ENCODE measurements around the gene HAO2. TPM values are rescaled to one million over a fixed set of nuclear protein-coding genes. Genes with fewer than 3 reads are reported as not detected.
A peak's percentile ranks its signal among the peaks of the same experiment; 100 is the strongest.
"Not testable (repeated sequence)": the region's sequence is repeated elsewhere in the genome, so short reads cannot be mapped to it uniquely, and the experiment has no call there.

The HAO2 gene
- total and polyA plus RNA-seq, 12 donors, result 0.17 to 4.8 (median 0.86) TPM; not detected in 4

DNA sequence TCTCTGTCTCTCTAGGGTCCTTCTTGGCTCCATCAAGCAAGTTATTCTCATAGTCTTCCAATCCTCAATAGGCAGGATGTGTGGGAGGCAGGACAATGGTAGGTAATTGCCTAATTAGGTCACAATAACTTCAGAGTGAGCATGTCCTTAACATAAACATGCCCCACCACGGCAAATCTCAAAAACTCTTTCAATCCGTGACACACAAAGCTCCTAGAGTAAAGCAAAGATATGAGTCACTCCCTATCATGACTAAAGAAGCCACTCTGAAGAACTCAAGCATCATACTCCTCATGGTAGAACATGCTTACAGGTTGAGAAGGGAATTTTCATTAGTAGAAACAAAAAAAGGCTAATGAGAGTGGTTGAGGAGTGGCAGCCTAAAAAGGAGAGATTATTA lies 4.9 kb downstream of the HAO2 start:
- Histone ChIP-seq H3K4me1 (replicated peaks in 1 of 2) (peaks cover 19 to 20% of the 10 kb centered on the region in 2 donors), H3K36me3 (replicated peaks in 1 of 2) (no peaks in the 10 kb centered on the region), H3K27ac (peak overlapping the region in 4 of 5 donors; percentile 34 to 72 (median 64)), H3K9me3 (replicated peaks in 1 of 3) (no peaks in the 10 kb centered on the region), H3K27me3 (no peaks in the 10 kb centered on the region), H3K4me3 (peak overlapping the region in 1 of 4 donors; percentile 22)
- 26 to 43% (median 35%) methylated on average over 2 of the region's 2 CpGs for WGBS, 4 donors
- TF ChIP-seq POLR2A (IDR thresholded peaks at IDR 0.05), result no peak
- TF ChIP-seq, protein P1, sequence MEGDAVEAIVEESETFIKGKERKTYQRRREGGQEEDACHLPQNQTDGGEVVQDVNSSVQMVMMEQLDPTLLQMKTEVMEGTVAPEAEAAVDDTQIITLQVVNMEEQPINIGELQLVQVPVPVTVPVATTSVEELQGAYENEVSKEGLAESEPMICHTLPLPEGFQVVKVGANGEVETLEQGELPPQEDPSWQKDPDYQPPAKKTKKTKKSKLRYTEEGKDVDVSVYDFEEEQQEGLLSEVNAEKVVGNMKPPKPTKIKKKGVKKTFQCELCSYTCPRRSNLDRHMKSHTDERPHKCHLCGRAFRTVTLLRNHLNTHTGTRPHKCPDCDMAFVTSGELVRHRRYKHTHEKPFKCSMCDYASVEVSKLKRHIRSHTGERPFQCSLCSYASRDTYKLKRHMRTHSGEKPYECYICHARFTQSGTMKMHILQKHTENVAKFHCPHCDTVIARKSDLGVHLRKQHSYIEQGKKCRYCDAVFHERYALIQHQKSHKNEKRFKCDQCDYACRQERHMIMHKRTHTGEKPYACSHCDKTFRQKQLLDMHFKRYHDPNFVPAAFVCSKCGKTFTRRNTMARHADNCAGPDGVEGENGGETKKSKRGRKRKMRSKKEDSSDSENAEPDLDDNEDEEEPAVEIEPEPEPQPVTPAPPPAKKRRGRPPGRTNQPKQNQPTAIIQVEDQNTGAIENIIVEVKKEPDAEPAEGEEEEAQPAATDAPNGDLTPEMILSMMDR (IDR thresholded peaks at IDR 0.05), result no peak
- intact Hi-C loops (cut with DNase I), result no loop called here
- no peak for DNase-seq

DNA sequence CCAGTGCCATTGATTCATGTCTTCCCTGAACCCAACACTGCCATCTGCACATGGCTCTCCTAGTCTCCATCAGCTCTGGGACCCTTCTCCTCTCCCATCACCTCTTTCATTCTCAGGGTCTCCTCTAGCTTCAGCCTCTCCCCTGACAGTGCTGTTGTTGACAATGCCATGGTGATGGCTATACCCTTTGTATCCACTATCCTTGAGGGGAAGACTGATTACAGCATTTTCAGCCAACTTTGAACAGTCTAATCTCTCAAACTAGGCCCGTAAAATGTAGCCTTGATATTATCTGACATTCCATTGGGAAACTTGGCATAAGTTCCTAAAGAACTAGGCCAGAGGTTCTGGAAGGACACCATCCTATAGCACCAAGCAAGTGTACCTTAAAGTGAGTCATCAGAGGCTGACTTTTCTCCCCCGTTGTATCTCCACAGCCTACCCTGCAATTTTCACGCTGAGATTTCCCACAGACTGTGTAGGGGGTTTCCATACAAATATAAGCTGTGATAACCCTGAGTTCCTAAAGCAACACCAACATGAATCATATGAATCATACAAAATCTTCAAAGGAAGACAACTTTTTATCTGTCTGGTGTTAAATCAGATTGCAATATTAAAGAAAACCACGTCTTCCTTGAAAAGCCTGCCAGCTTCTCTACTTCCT lies 5.8 kb downstream of the HAO2 start:
- H3K9me3 ChIP-seq (replicated peaks in 1 of 3), result no peaks in the 10 kb centered on the region
- intact Hi-C loops (cut with DNase I), result no loop called here
- no peaks in the 10 kb centered on the region for H3K36me3 ChIP-seq (replicated peaks in 1 of 2)
- WGBS, 4 donors, result 14 to 24% (median 21%) methylated on average over 4 of the region's 4 CpGs
- H3K27me3 ChIP-seq, result no peaks in the 10 kb centered on the region
- H3K27ac ChIP-seq, result peak overlapping the region in 4 of 5 donors; percentile 34 to 72 (median 64)
- no peak overlapping the region for H3K4me3 ChIP-seq
- H3K4me1 ChIP-seq (replicated peaks in 1 of 2), result peaks cover 19 to 20% of the 10 kb centered on the region in 2 donors
- TF ChIP-seq POLR2A (IDR thresholded peaks at IDR 0.05), result no peak
- TF ChIP-seq, protein P1 (IDR thresholded peaks at IDR 0.05), result no peak
- peak in 4 of 7 donors; percentile 21 to 45 (median 32) for DNase-seq

DNA sequence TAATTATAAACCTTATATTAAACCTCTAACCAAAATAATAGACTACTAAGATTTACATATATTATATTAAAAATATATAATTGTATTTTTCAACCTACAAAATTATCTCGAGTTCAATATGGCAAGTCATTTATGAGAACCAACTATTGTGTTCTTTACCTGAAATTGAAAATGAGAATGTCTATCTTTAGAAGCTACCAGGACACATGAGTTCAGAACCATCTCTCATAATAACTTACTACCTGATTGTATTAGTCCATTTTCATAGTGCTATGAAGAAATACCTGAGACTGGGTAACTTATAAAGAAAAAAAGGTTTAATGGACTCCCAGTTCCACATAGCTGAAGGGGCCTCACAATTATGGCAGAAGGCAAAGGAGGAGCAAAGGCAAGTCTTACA lies 6.8 kb downstream of the HAO2 start:
- intact Hi-C loops (cut with DNase I), result no loop called here
- no peak for DNase-seq
- H3K4me3 ChIP-seq, result no peak overlapping the region
- no peaks in the 10 kb centered on the region for H3K36me3 ChIP-seq (replicated peaks in 1 of 2)
- H3K4me1 ChIP-seq (replicated peaks in 1 of 2), result peaks cover 19 to 20% of the 10 kb centered on the region in 2 donors
- WGBS, 4 donors, result 87 to 93% (median 88%) methylated on average over 1 of the region's 1 CpG
- no peaks in the 10 kb centered on the region for H3K27me3 ChIP-seq
- TF ChIP-seq POLR2A (IDR thresholded peaks at IDR 0.05), result no peak
- TF ChIP-seq, protein P1 (IDR thresholded peaks at IDR 0.05), result no peak
- H3K27ac ChIP-seq, result peak overlapping the region in 2 of 5 donors; percentile 12 to 53
- H3K9me3 ChIP-seq (replicated peaks in 1 of 3), result no peaks in the 10 kb centered on the region

DNA sequence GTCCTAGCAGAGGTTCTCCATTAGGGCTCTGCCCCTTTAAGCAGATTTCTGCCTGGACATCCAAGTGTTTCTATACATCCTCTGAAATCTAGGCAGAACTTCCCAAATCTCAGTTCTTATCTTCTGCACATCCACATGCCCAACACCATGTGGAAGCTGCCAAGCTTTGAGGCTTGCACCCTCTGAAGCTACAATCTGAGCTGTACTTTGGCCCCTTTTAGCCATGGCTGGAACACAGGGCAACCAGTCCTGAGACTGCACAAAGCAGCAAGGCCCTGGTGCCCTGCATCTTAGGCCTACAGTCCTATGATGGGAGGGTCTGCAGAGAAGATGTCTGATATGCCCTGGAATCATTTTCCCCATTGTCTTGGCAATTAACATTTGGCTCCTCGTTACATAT lies 8.0 kb downstream of the HAO2 start:
- TF ChIP-seq POLR2A (IDR thresholded peaks at IDR 0.05), result no peak
- TF ChIP-seq, protein P1 (IDR thresholded peaks at IDR 0.05), result no peak
- Histone ChIP-seq H3K4me1 (replicated peaks in 1 of 2) (peaks cover 19 to 20% of the 10 kb centered on the region in 2 donors), H3K4me3 (no peak overlapping the region), H3K27me3 (no peaks in the 10 kb centered on the region), H3K27ac (no peak overlapping the region), H3K36me3 (replicated peaks in 1 of 2) (no peaks in the 10 kb centered on the region), H3K9me3 (replicated peaks in 1 of 3) (no peaks in the 10 kb centered on the region)
- WGBS, 4 donors, result 90 to 94% (median 93%) methylated on average over 1 of the region's 1 CpG
- DNase-seq, result no peak
- intact Hi-C loops (cut with DNase I), result no loop called here

DNA sequence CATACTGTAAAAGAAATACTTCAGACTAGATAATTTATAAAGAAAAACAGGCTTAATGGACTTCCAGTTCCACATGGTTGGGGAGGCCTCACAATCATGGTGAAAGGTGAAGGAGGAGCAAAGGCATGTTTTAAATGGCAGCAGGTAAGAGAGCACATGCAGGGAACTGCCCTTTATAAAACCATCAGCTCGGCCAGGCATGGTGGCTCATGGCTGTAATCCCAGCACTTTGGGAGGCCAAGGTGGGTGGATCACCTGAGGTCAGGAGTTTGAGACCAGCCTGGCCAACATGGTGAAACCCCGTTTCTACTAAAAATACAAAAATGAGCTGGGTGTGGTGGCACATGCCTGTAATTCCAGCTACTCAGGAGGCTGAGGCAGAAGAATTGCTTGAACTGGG lies 9.0 kb downstream of the HAO2 start:
- intact Hi-C loops (cut with DNase I); H3K27me3 ChIP-seq; H3K9me3 ChIP-seq (replicated peaks in 1 of 3); H3K27ac ChIP-seq; DNase-seq; H3K4me3 ChIP-seq; H3K36me3 ChIP-seq (replicated peaks in 1 of 2): not testable (repeated sequence)
- peaks cover 19 to 20% of the 10 kb centered on the region in 2 donors for H3K4me1 ChIP-seq (replicated peaks in 1 of 2)
- WGBS, 4 donors, result 83 to 91% (median 87%) methylated on average over 2 of the region's 2 CpGs

All from adrenal gland (tissue), 12 donors.